Activated CD4-positive, alpha-beta T cell treated with anti-CD3 and anti-CD28 coated beads for 1 hour (primary cell): ENCODE data around the gene ZNF778.
"Not testable (repeated sequence)": the region's sequence is repeated elsewhere in the genome, so short reads cannot be mapped to it uniquely, and the experiment has no call there.

Experiments
- DNase-seq: peaks from one replicate; pipeline ENCODE4 v3.0.0-alpha.2; 2020

The ZNF778 gene

GRCh38 chr16:89219365-89219764 lies 1.9 kb downstream of the ZNF778 start:
- no peak for DNase-seq

GRCh38 chr16:89221604-89222003 lies 4.1 kb downstream of the ZNF778 start:
- no peak for DNase-seq

- DNase-seq: no peak
These were observed 5.4 kb downstream of the ZNF778 start for GRCh38 chr16:89222931-89223330.

- DNase-seq: no peak
These were observed 7.2 kb downstream of the ZNF778 start for GRCh38 chr16:89224665-89225064.

GRCh38 chr16:89230255-89230654 lies 12.8 kb downstream of the ZNF778 start:
- no peak for DNase-seq

- no peak for DNase-seq
These were observed 14.6 kb downstream of the ZNF778 start for GRCh38 chr16:89232107-89232506.

- DNase-seq: no peak
These were observed 16.4 kb downstream of the ZNF778 start for GRCh38 chr16:89233678-89234490.

- DNase-seq: no peak
These were observed 20.2 kb downstream of the ZNF778 start for GRCh38 chr16:89237733-89238132.

- DNase-seq: peak; percentile 71
These were observed 23.9 kb downstream of the ZNF778 start for GRCh38 chr16:89241187-89242007.

GRCh38 chr16:89242795-89243200 lies 25.3 kb downstream of the ZNF778 start:
- no peak for DNase-seq

GRCh38 chr16:89243664-89244063 lies 26.2 kb downstream of the ZNF778 start:
- DNase-seq: no peak

- DNase-seq: not testable (repeated sequence)
These were observed 26.8 kb downstream of the ZNF778 start for GRCh38 chr16:89244264-89244663.

GRCh38 chr16:89244754-89245153 lies 27.3 kb downstream of the ZNF778 start:
- DNase-seq: no peak

- no peak for DNase-seq
These were observed 28.9 kb downstream of the ZNF778 start for GRCh38 chr16:89246383-89246902.

- peak; percentile 94 for DNase-seq
These were observed 29.6 kb downstream of the ZNF778 start for GRCh38 chr16:89246903-89247733.

- not testable (repeated sequence) for DNase-seq
These were observed 30.2 kb downstream of the ZNF778 start for GRCh38 chr16:89247734-89248075.

- DNase-seq: no peak
These were observed 30.9 kb downstream of the ZNF778 start for GRCh38 chr16:89248196-89248982.

- no peak for DNase-seq
These were observed 36.2 kb downstream of the ZNF778 start for GRCh38 chr16:89253548-89254287.

GRCh38 chr16:89256651-89257254 lies 39.2 kb downstream of the ZNF778 start:
- DNase-seq: peak; percentile 77

- no peak for DNase-seq
These were observed 39.8 kb downstream of the ZNF778 start for GRCh38 chr16:89257281-89257731.
